Loucy (cell line): ENCODE data around the gene ZNF609.
"Not testable (repeated sequence)": the region's sequence is repeated elsewhere in the genome, so short reads cannot be mapped to it uniquely, and the experiment has no call there.

ENCODE experiments used
- H2AFZ ChIP-seq: fragments of 200-600 bp; sonication (generic); 2 replicates; pipeline ENCODE4 v1.6.0; 2016; ENCODE audit warnings: antibody characterized with exemption, mild to moderate bottlenecking, low read length, moderate library complexity
- H3F3A ChIP-seq: fragments of 200-600 bp; 2 replicates; pipeline ENCODE4 v1.6.0; 2016; ENCODE audit warnings: antibody characterized with exemption, low read depth, mild to moderate bottlenecking
- H3K27me3 ChIP-seq: fragments of 200-600 bp; sonication (generic); 2 replicates; pipeline ENCODE4 v1.6.1; 2014; ENCODE audit warnings: low read length, mild to moderate bottlenecking; ENCODE audit not compliant: insufficient read depth, poor library complexity, severe bottlenecking
- H3K36me3 ChIP-seq: fragments of 200-600 bp; sonication (generic); 2 replicates; pipeline ENCODE4 v1.6.1; 2016; ENCODE audit warnings: low read length; ENCODE audit not compliant: insufficient read depth
- H3K4me1 ChIP-seq: fragments of 200-600 bp; sonication (generic); 2 replicates; pipeline ENCODE4 v1.5.1; 2014; ENCODE audit warnings: low read length, mild to moderate bottlenecking; ENCODE audit not compliant: insufficient read depth, poor library complexity, severe bottlenecking
- H3K4me2 ChIP-seq: fragments of 200-600 bp; sonication (generic); 2 replicates; pipeline ENCODE4 v1.6.0; 2014; ENCODE audit warnings: antibody characterized with exemption, low read length, low read depth, mild to moderate bottlenecking; ENCODE audit not compliant: poor library complexity, severe bottlenecking
- H3K4me3 ChIP-seq: fragments of 200-600 bp; sonication (generic); 2 replicates; pipeline ENCODE4 v1.5.1; 2014; ENCODE audit warnings: low read length, mild to moderate bottlenecking, mixed read lengths; ENCODE audit not compliant: poor library complexity, severe bottlenecking
- H3K79me2 ChIP-seq: fragments of 200-600 bp; sonication (generic); 2 replicates; pipeline ENCODE4 v1.6.1; 2014; ENCODE audit warnings: low read length; ENCODE audit not compliant: insufficient read depth
- H3K9ac ChIP-seq: fragments of 200-600 bp; sonication (generic); 2 replicates; pipeline ENCODE4 v1.6.0; 2014; ENCODE audit warnings: mild to moderate bottlenecking, low read depth, low read length, moderate library complexity; ENCODE audit not compliant: poor library complexity, severe bottlenecking
- H3K9me2 ChIP-seq: fragments of 200-600 bp; sonication (generic); replicated peaks from 2 replicates; pipeline ENCODE4 v1.6.1; 2016; ENCODE audit warnings: low read depth, low read length, mixed read lengths
- H3K9me3 ChIP-seq: fragments of 200-600 bp; sonication (generic); 2 replicates; pipeline ENCODE4 v1.6.1; 2014; ENCODE audit warnings: mild to moderate bottlenecking, antibody characterized with exemption, low read length, low read depth; ENCODE audit not compliant: insufficient read depth
- H4K20me1 ChIP-seq: fragments of 200-600 bp; sonication (generic); 2 replicates; pipeline ENCODE4 v1.6.0; 2014; ENCODE audit warnings: antibody characterized with exemption, low read length, mild to moderate bottlenecking; ENCODE audit not compliant: insufficient read depth, poor library complexity, severe bottlenecking
- CTCF ChIP-seq: fragments of 200-600 bp; sonication (generic); conservative IDR thresholded peaks from 2 replicates; pipeline ENCODE4 v1.5.1; 2014; ENCODE audit warnings: mild to moderate bottlenecking, antibody characterized with exemption, low read length
- EZH2phosphoT487 ChIP-seq: fragments of 200-600 bp; IDR thresholded peaks from 2 replicates; pipeline ENCODE4 v1.6.1; 2018; ENCODE audit warnings: antibody characterized with exemption, mild to moderate bottlenecking, moderate library complexity, borderline replicate concordance

The ZNF609 gene

GRCh38 chr15:64642875-64643274 is 182.5 kb downstream of the ZNF609 start:
- no peaks in the 10 kb centered on the region; the same call in 1 of the 2 replicates for H3K9me3 ChIP-seq
- no peaks in the 10 kb centered on the region for H3F3A ChIP-seq
- H3K9me2 ChIP-seq = no peaks in the 10 kb centered on the region
- H3K4me3 ChIP-seq = no peak overlapping the region
- H3K36me3 ChIP-seq = peaks cover 13% of the 10 kb centered on the region
- H3K9ac ChIP-seq = no peak overlapping the region
- H3K4me2 ChIP-seq = no peak overlapping the region
- H3K79me2 ChIP-seq = peaks cover 41% of the 10 kb centered on the region; the same call in 1 of the 2 replicates
- peaks cover 8% of the 10 kb centered on the region for H4K20me1 ChIP-seq
- no peak overlapping the region for H2AFZ ChIP-seq
- H3K4me1 ChIP-seq = peaks cover 28% of the 10 kb centered on the region
- TF ChIP-seq CTCF (no peak), EZH2phosphoT487 (no peak)
- H3K27me3 ChIP-seq = no peaks in the 10 kb centered on the region

- H3K9me3 ChIP-seq = no peaks in the 10 kb centered on the region; the same call in 1 of the 2 replicates
- H3K36me3 ChIP-seq = peaks cover 7% of the 10 kb centered on the region; the same call in 1 of the 2 replicates
- H3K4me1 ChIP-seq = peaks cover 25% of the 10 kb centered on the region
These were observed 183.3 kb downstream of the ZNF609 start for GRCh38 chr15:64643685-64644084.

GRCh38 chr15:64644811-64645210 is 184.4 kb downstream of the ZNF609 start:
- H3K9ac ChIP-seq, H3K27me3 ChIP-seq, H3K36me3 ChIP-seq, H3K4me2 ChIP-seq, H3K9me2 ChIP-seq, H4K20me1 ChIP-seq, H2AFZ ChIP-seq, H3K9me3 ChIP-seq, H3K4me3 ChIP-seq, H3F3A ChIP-seq: not testable (repeated sequence)
- peaks cover 17% of the 10 kb centered on the region for H3K4me1 ChIP-seq
- H3K79me2 ChIP-seq = peaks cover 32% of the 10 kb centered on the region; the same call in 1 of the 2 replicates

More at GRCh38 chr15:64643685-64644084, 183.3 kb downstream of the ZNF609 start:
- peaks cover 34% of the 10 kb centered on the region; the same call in 1 of the 2 replicates for H3K79me2 ChIP-seq
- H3K9ac ChIP-seq = no peak overlapping the region
- no peaks in the 10 kb centered on the region for H3K27me3 ChIP-seq
- no peak overlapping the region for H2AFZ ChIP-seq
- no peak overlapping the region for H3K4me3 ChIP-seq
- H3F3A ChIP-seq = no peaks in the 10 kb centered on the region
- no peak overlapping the region for H3K4me2 ChIP-seq
- H3K9me2 ChIP-seq = no peaks in the 10 kb centered on the region
- peaks cover 8% of the 10 kb centered on the region for H4K20me1 ChIP-seq
- TF ChIP-seq EZH2phosphoT487 = no peak
- TF ChIP-seq CTCF = no peak

DNA sequence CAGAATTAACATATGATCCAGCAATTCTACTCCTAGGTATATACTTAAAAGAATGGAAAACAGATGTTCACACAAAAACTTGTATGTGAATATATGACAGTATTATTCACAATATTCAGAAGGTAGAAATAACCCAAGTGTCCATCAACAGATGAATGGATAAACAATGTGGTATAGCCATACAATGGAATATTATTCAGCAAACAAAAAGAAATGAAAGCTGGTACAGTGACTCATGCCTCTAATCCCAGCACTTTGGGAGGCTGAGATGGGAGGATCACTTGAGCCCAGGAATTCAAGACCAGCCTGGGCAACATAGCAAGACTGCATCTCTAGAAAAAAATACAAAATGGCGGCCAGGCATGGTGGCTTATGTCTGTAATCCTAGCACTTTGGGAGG is 185.6 kb downstream of the ZNF609 start:
- Histone ChIP-seq H3K9me2 (no peaks in the 10 kb centered on the region), H3K27me3 (no peaks in the 10 kb centered on the region), H3K9ac (no peak overlapping the region), H3K9me3 (no peaks in the 10 kb centered on the region; the same call in 1 of the 2 replicates), H2AFZ (no peak overlapping the region), H4K20me1 (peaks cover 4% of the 10 kb centered on the region), H3K36me3 (peaks cover 7% of the 10 kb centered on the region; the same call in 1 of the 2 replicates), H3F3A (no peaks in the 10 kb centered on the region), H3K4me3 (no peak overlapping the region), H3K4me2 (no peak overlapping the region), H3K79me2 (peaks cover 28% of the 10 kb centered on the region; the same call in 1 of the 2 replicates), H3K4me1 (peaks cover 7% of the 10 kb centered on the region)
- TF ChIP-seq CTCF (no peak), EZH2phosphoT487 (no peak)
